HG03095 (cell line): ENCODE results near the gene SIAH2.

Experiments
- ATAC-seq: cut with Tn5 transposase; IDR thresholded peaks from one replicate; pipeline ENCODE4 v1.9.1; 2021; ENCODE audit warnings: moderate library complexity; ENCODE audit not compliant: unreplicated experiment

The SIAH2 gene

GRCh38 chr3:150736316-150736719, 26.7 kb downstream of the SIAH2 start:
- no peak for ATAC-seq

GRCh38 chr3:150734795-150735119, 28.2 kb downstream of the SIAH2 start:
- ATAC-seq = no peak

GRCh38 chr3:150733936-150734794, 28.8 kb downstream of the SIAH2 start:
- ATAC-seq = no peak

DNA sequence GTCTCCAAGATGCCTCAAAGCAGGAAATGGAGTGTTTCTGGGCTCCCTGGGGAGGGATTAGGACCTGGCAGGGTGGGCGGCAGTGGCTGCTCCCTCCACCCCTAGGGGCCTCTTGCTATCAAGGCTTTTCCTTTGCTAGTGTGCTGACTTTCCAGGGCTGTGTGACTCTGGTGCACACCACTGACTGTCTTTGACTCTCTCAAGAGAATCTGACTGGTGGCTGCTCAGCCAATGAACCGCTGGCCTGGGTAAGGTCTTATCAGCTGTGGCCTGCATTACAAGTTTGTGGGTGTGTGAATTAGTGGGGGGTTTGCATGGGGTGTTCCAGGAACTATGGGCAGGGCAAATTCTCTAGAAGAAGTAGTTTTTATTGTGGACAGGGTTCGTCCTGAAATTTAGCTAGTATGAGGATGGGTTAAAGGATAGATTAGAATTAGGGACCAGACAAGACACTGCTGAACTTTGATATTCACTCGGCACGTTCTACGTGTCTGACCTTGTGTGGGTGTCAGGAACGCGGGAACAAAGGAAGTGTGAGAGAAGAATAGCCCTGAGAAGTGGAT, 29.5 kb downstream of the SIAH2 start:
- no peak for ATAC-seq

GRCh38 chr3:150729682-150730360, 33.1 kb downstream of the SIAH2 start:
- ATAC-seq = no peak

DNA sequence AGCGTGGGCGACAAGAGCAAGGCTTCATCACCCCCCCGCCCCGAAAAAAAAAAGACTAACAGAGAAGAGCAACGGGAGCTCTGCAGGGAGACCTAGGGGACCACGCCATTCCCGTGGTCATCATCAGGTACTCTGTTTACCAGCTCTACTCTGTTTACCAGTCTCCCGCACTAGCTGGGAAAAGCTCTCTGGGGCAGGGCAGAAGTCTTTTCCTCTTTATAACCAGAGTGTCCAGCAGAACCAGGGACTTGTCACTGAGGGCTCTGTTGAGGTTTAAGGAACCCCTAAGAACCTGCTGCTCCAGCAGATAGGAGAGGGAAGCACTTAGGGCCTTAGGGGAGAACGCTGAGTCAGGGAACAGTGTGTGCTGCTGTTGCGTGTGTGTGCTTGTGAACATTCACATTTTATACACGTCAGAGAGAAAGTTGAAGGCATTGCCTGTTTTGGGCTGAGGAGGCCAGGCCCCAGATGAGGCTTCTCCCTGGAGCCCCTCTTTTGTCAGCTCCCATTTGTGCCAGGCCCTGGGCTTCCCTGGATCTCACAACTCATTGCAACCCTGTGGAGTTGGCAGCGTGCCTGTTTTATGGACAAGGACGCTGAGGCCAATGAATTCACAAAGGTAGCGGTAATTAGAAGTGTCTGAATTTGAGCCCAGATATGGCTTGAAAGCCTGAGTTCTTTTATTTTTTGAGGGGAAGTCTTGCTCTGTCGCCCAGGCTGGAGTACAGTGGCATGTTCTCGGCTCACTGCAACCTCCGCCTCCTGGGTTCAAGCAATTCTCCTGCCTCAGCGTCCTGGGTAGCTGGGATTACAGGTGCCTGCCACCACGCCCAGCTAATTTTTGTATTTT, 35.1 kb downstream of the SIAH2 start:
- ATAC-seq = no peak

- ATAC-seq = no peak
Measured at GRCh38 chr3:150725548-150725947, 37.4 kb downstream of the SIAH2 start.

DNA sequence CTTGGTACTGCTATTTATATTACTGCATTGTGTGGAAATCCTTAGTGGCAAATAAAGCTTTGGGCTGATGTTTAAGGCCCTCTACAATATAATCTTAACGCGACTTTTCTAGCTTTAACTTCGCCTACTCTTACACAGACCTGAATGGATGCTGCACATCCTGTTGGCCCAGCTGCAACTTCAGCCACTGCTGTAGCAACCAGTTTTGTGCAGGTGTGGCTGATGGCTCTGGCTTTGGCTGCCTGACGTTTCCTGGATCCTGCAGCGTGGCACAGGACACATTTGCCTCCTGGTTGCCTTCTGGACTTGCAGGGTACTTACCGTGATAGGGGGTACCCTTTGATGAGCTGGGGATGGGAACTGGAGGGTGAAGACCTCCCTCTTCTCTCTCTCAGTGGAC, 39.0 kb downstream of the SIAH2 start:
- ATAC-seq = no peak

GRCh38 chr3:150722267-150722666, 40.7 kb downstream of the SIAH2 start:
- no peak for ATAC-seq

DNA sequence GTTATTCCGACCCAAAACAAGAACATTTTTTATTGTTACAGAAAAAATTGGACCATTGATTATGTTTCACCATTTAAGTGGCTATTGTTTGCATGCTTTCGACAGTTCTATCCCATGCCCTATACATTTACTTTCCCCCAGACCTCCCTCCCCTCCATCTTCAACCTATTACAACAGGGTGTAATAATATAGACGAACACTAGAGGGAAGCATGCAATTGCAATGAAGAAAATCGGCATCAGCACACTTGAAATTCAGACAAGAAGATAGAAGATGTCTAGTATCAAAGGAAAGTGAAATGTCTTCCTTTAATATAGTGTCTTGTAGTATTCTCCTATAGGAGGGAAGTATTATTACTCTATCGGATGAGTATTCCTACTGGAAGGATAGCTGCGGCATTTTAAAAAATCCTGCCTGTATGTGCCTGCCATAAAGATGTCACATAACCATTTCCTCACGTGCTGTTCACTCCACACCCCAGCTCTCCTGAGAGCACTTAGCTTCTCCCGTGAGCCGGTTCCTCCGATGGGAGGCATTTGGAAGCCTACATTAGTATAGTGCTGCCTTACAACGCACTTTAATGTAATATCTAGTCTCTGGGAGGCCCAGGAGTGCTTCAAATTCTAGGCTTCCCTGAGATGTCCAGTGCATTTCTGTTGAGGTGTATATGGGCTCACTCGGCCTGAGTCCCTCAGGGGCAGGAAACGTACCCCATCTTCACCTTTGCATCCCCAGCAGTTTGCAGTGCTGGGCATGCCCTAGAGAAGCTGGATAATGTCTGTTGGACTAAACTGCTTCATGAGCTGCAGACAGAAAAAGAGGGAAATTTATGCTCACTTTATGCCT, 41.5 kb downstream of the SIAH2 start:
- no peak for ATAC-seq

- no peak for ATAC-seq
Measured at GRCh38 chr3:150720444-150720843, 42.5 kb downstream of the SIAH2 start.

GRCh38 chr3:150710097-150710496, 52.9 kb downstream of the SIAH2 start:
- no peak for ATAC-seq

GRCh38 chr3:150703756-150704344, 59.1 kb downstream of the SIAH2 start, which contains the start of gene ERICH6:
TSS of gene ERICH6 (minus strand) at chr3:150703920. CDS start at chr3:150703898, 22 bp downstream.
- ATAC-seq = peak; percentile 99

- peak; percentile 29 for ATAC-seq
Measured at GRCh38 chr3:150703299-150703755, 59.6 kb downstream of the SIAH2 start.

DNA sequence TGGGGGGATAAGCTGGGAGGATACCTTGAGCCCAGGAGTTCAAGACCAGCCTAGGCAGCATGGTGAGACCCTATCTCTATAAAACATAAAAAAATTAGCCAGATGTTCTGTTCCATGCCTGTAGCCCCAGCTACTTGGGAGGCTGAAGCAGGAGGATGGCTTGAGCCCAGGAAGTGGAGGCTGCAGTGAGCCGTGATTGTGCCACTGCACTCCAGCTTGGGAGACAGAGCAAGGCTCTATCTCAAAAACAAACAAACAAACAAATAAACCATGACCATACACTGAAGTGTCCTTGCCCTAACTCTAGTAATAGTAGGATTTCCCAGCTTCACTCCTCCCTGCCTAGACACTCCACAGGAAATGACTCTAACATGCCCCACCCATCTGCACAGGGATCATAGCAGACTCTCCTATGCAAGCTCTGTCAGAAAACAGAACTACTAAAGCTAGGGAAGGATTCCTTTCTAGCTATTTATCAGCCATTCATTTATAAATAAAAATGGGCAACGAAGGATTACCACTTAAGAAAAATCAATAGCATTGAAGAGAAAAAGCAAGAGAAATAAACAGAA, 63.8 kb downstream of the SIAH2 start:
- ATAC-seq = no peak

- no peak for ATAC-seq
Measured at GRCh38 chr3:150697646-150698045, 65.3 kb downstream of the SIAH2 start.

- ATAC-seq = no peak
Measured at GRCh38 chr3:150691414-150692040, 71.4 kb downstream of the SIAH2 start.
